ENCODE results near the gene PPIAL4G. TPM values are rescaled to one million over a fixed set of nuclear protein-coding genes. Genes with fewer than 3 reads are reported as not detected.
"Not testable (repeated sequence)": the region's sequence is repeated elsewhere in the genome, so short reads cannot be mapped to it uniquely, and the experiment has no call there.

Gene PPIAL4G
- total RNA-seq: under 1 TPM; 0.15 to 0.40 TPM

- not testable (repeated sequence) for H3K9me3 Mint-ChIP-seq; ATAC-seq (replicated peaks); H3K4me3 Mint-ChIP-seq; H3K27ac Mint-ChIP-seq; H3K27me3 Mint-ChIP-seq; H3K36me3 Mint-ChIP-seq (ENCODE audit: low read depth); H3K4me1 Mint-ChIP-seq
These were observed at the start of gene PPIAL4G for GRCh38 chr1:148483029-148483428. TSS of gene PPIAL4G (minus strand) at chr1:148483302. CDS start at chr1:148483252, 50 bp downstream.

GRCh38 chr1:148532158-148532557 lies 49.1 kb upstream of the PPIAL4G start:
- H3K4me1 Mint-ChIP-seq; H3K4me3 Mint-ChIP-seq; H3K9me3 Mint-ChIP-seq; ATAC-seq (replicated peaks); H3K27me3 Mint-ChIP-seq; H3K27ac Mint-ChIP-seq: not testable (repeated sequence)
- H3K36me3 Mint-ChIP-seq (ENCODE audit: low read depth): peaks cover 14% of the 10 kb centered on the region

GRCh38 chr1:148529101-148529567 lies 46.0 kb upstream of the PPIAL4G start:
- peak overlapping the region; percentile 89 for H3K27ac Mint-ChIP-seq
- peak overlapping the region; percentile 67 for H3K4me3 Mint-ChIP-seq
- not testable (repeated sequence) for ATAC-seq (replicated peaks); H3K9me3 Mint-ChIP-seq; H3K36me3 Mint-ChIP-seq (ENCODE audit: low read depth); H3K4me1 Mint-ChIP-seq; H3K27me3 Mint-ChIP-seq

DNA sequence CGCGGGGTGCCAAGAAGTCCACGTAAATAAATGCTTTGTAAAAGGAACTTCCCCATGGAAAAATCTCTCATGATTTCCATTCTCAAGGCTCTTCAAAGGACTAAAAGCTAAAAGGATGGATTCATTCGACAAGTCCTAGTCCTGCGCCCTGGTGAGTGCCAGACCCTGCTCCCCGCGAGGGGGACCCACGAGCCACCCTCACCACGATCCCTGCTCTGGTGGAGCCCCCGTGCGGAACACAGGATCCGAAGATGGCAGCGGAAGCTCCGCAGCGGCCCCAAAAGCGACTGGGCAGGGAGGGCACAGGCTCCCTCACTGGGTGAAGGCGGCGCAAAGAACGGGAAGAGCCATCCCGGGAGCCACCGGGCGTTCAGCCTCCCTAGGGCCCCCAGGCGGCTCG lies 45.5 kb upstream of the PPIAL4G start:
- H3K4me1 Mint-ChIP-seq; H3K9me3 Mint-ChIP-seq; H3K27me3 Mint-ChIP-seq; H3K36me3 Mint-ChIP-seq (ENCODE audit: low read depth); ATAC-seq (replicated peaks); H3K27ac Mint-ChIP-seq: not testable (repeated sequence)
- H3K4me3 Mint-ChIP-seq: peak overlapping the region; percentile 67

- H3K4me1 Mint-ChIP-seq; H3K27ac Mint-ChIP-seq; H3K4me3 Mint-ChIP-seq; H3K27me3 Mint-ChIP-seq; H3K9me3 Mint-ChIP-seq; ATAC-seq (replicated peaks): not testable (repeated sequence)
- peaks cover 18% of the 10 kb centered on the region for H3K36me3 Mint-ChIP-seq (ENCODE audit: low read depth)
These were observed 43.5 kb upstream of the PPIAL4G start for GRCh38 chr1:148526587-148526986.

DNA sequence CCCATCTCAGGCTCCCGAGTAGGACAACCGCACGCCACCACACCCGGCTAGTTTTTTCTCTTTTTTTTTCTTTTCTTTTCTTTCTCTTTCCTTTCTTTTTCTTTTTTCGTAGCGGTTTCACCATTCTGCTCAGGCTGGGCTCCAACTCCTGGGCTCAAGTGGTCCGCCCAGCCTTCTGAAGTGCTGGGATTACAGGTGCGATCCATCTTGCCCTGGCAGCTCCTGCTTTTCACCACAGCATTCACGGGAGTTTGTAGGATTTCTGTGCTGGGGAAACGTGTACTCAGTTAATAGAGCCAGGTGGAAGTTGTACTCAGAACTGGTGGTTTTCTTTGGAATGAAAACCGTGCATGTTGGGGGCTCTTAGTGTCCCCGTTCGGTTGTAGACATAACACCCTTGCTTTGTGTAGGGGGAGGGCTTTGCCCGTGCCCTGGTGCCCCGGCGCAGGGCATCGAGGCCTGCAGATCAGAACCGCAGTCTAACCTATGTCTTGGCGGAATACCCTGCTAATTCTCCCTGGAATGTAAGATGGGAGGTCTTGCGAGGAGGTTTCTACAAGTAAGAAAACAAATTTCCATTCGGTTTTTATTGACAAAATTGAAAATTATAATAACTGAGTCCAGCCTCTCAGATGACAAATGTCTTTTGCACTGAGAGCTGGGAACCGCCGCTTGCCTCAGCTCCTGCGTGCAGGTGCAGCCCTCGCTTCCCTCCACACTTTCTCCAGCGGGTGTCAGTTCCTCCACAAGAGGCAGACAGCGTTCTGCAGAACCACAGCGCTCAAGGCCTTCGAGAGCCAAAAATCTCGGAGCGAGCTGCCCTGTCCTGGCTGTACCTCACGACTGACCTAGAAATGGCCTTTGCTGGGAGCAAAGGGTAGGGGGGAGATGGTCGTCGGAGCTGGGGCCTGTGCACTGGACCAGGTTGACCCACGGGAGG lies 40.4 kb upstream of the PPIAL4G start:
- ATAC-seq (replicated peaks): peak; percentile 22
- Mint-ChIP-seq H3K27ac (peak overlapping the region; percentile 99), H3K4me3 (peak overlapping the region; percentile 91), H3K36me3 (ENCODE audit: low read depth) (peaks cover 13% of the 10 kb centered on the region)
- H3K4me1 Mint-ChIP-seq, H3K27me3 Mint-ChIP-seq, H3K9me3 Mint-ChIP-seq: not testable (repeated sequence)

DNA sequence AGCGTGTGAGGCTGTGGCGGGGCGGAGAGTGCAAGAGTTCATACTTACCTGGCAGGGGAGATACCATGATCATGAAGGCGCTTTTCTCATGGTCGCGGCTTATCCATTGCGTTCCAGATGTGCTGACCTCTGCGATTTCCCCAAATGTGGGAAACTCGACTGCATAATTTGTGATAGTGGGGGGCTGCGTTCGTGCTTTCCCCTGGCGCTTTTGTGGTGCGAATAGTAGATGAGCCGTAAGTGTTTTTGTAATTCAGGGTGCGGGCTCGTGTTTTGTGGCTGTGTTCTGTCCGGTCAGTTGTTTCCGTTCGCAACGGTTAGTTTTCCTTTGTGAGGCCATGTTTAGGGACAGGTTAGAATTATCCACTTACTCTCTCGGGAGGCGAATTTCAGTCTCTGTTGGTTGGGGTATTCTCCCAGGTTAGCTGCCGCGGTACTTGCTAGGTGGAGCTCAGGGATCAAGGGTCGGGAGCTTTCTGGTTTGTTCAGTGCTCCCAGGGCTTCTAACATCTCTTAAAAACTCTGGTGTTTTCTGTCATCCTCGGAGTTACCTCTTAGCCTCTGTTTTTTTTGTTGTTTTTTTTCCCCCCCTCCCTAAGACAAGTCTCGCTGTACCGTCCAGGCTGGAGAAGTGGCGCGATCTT lies 39.6 kb upstream of the PPIAL4G start:
- not testable (repeated sequence) for H3K27me3 Mint-ChIP-seq, H3K4me1 Mint-ChIP-seq, H3K9me3 Mint-ChIP-seq
- Mint-ChIP-seq H3K27ac (peak overlapping the region; percentile 99), H3K4me3 (peak overlapping the region; percentile 91), H3K36me3 (ENCODE audit: low read depth) (peaks cover 13% of the 10 kb centered on the region)
- peak; percentile 79 for ATAC-seq (replicated peaks)

DNA sequence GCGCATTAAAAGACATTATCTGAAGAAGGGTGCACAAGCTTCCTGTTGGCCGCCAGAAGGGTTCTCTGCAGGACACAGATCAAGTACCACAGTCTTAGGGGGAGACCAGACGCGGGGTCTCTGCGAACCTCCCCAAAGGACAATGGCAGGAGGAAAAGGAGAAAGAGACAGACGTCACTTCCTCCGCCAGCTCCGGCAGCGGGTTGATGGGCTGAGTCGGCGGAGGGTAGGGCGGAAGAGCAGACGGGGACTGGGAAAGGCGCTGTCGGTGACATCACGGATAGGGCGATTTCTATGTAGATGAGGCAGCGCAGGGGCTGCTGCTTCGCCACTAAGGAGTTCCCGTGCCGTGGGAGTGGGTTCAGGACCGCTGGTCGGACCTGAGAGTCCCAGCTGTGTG lies 39.0 kb upstream of the PPIAL4G start:
- H3K9me3 Mint-ChIP-seq, H3K4me1 Mint-ChIP-seq, H3K27me3 Mint-ChIP-seq: not testable (repeated sequence)
- H3K4me3 Mint-ChIP-seq: peak overlapping the region; percentile 91
- ATAC-seq (replicated peaks): peak; percentile 63
- peaks cover 13% of the 10 kb centered on the region for H3K36me3 Mint-ChIP-seq (ENCODE audit: low read depth)
- H3K27ac Mint-ChIP-seq: peak overlapping the region; percentile 99

DNA sequence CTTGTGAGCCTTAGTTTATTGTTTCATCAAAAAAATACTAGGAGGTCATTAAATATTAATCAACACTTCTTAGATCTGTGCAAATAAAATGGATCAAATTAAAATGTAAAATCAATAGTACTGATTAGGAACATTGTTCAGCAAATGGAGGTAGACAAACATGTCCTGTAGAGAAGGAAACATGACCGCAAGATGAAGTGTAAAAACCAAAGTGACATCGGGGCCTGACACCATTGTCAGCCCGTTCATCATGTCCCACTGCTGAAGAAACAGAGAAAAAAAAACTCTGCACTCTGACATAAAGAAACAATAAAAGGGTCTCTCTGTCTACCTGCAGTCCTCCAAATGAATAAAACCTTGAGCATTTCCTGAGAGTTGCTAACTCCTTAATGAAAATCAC lies 31.2 kb upstream of the PPIAL4G start:
- H3K27me3 Mint-ChIP-seq; H3K27ac Mint-ChIP-seq; H3K36me3 Mint-ChIP-seq (ENCODE audit: low read depth); H3K4me1 Mint-ChIP-seq; ATAC-seq (replicated peaks); H3K9me3 Mint-ChIP-seq: not testable (repeated sequence)
- H3K4me3 Mint-ChIP-seq: peak overlapping the region; percentile 61

GRCh38 chr1:148512571-148513184 lies 29.6 kb upstream of the PPIAL4G start:
- Mint-ChIP-seq H3K4me3 (peak overlapping the region; percentile 58), H3K27ac (peak overlapping the region; percentile 48)
- not testable (repeated sequence) for H3K9me3 Mint-ChIP-seq; H3K27me3 Mint-ChIP-seq; H3K36me3 Mint-ChIP-seq (ENCODE audit: low read depth); H3K4me1 Mint-ChIP-seq
- ATAC-seq (replicated peaks): peak; percentile 100

- not testable (repeated sequence) for H3K4me3 Mint-ChIP-seq; H3K36me3 Mint-ChIP-seq (ENCODE audit: low read depth); H3K9me3 Mint-ChIP-seq; H3K27me3 Mint-ChIP-seq; H3K27ac Mint-ChIP-seq; H3K4me1 Mint-ChIP-seq; ATAC-seq (replicated peaks)
These were observed 10.8 kb upstream of the PPIAL4G start for GRCh38 chr1:148493933-148494332.

DNA sequence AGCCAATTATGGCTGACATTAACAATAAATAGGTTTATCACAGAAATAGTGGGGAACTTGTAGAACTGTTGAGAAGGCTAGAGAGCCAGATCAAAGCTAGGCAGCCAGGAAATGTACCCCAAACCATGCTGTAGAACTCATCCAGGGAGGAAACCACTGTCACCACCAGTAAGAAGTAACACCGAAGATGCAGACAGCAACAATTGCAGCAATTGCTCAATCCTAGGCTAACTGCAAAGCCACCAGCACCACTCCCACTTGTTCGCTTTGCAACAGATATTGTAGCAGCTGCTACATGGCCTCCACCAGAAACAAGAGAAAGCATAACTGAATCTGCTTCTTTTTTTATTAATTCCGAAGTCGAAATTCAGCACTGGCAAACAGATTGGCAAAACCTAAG lies 2.0 kb downstream of the PPIAL4G start:
- not testable (repeated sequence) for ATAC-seq (replicated peaks); H3K27ac Mint-ChIP-seq; H3K27me3 Mint-ChIP-seq; H3K4me1 Mint-ChIP-seq; H3K36me3 Mint-ChIP-seq (ENCODE audit: low read depth); H3K9me3 Mint-ChIP-seq
- peak overlapping the region; percentile 41 for H3K4me3 Mint-ChIP-seq

DNA sequence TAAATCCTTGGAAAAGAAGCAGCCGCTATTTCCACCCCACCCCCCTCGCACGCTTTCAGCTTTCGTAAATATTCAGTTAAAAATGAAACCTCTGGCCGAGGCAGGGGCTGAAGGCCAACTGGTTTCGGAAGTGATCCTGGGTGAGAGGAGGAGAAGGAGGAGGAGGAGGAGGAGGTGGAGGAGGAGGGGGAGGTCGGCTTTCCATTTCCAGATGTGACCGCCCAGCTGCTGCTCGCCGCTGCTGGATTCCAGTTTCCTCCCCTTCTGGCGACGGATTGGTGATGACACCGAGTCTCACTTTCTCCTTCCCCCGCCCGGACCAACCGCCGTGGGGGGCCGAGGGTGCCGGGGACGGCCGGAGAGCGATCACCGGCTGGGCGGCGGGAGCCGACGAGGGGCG lies 23.4 kb downstream of the PPIAL4G start:
- not testable (repeated sequence) for H3K9me3 Mint-ChIP-seq; H3K27ac Mint-ChIP-seq; H3K27me3 Mint-ChIP-seq; H3K36me3 Mint-ChIP-seq (ENCODE audit: low read depth); H3K4me1 Mint-ChIP-seq; ATAC-seq (replicated peaks)
- H3K4me3 Mint-ChIP-seq: peak overlapping the region; percentile 39

GRCh38 chr1:148458901-148459581 lies 24.1 kb downstream of the PPIAL4G start:
- H3K27me3 Mint-ChIP-seq; H3K4me1 Mint-ChIP-seq; H3K36me3 Mint-ChIP-seq (ENCODE audit: low read depth); H3K9me3 Mint-ChIP-seq; ATAC-seq (replicated peaks): not testable (repeated sequence)
- Mint-ChIP-seq H3K27ac (peak overlapping the region; percentile 88), H3K4me3 (peak overlapping the region; percentile 78)

All from activated T-helper 17 cell treated with anti-CD3 and anti-CD28 coated beads, Interleukin-2, amount 50 U/mL, for 72 hours (primary cell).